Fibroblast of lung (primary cell): ENCODE results near the gene COL15A1.

Experiments
- CTCF ChIP-seq, 2 donors: IDR thresholded peaks in 1 of 2; conservative IDR thresholded peaks in 1 of 2; 1 replicate in 1 of 2; 2 replicates in 1 of 2; pipeline ENCODE4 v1.5.1; 2011 to 2012; ENCODE audit warnings: low read length in 2 of 2, control low read depth in 1 of 2, inconsistent platforms in 1 of 2, low read depth in 1 of 2, mild to moderate bottlenecking in 1 of 2
- EZH2 ChIP-seq: IDR thresholded peaks from 2 replicates; pipeline ENCODE4 v1.5.1; 2012; ENCODE audit warnings: low read length, control low read depth, mild to moderate bottlenecking; ENCODE audit errors: missing control alignments

DNA sequence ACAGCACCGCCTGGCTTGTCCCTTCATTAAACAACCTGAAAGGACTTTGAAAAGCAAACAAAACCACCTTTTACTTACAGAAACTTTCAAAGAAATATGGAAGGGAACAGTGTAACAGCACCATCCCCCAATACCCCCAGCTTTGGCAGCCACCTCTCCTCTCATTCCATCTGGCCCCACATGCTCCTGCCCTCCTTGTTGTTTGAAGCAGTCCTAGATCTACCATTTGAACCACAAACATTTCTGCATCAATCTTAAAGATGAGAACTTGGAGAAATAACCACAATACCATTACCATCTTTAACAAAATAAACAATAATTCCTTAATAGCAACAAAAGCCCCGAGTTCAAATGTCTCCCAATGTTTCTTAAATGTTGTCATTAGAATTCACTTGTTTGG is 17.8 kb upstream of the COL15A1 start:
- no peak for TF ChIP-seq EZH2
- no peak for TF ChIP-seq CTCF (conservative IDR thresholded peaks at IDR 0.05 in 1 of 2, IDR thresholded peaks at IDR 0.05 in 1 of 2; ENCODE audit: low read depth in 1 of 2, low read length in 2 of 2)
